GM19395 (cell line): ENCODE measurements around the gene NOL9.
"Not testable (repeated sequence)": the region's sequence is repeated elsewhere in the genome, so short reads cannot be mapped to it uniquely, and the experiment has no call there.

Source experiments
- ATAC-seq: cut with Tn5 transposase; IDR thresholded peaks from one replicate; pipeline ENCODE4 v1.9.1; 2021; ENCODE audit warnings: mild to moderate bottlenecking, moderate library complexity; ENCODE audit not compliant: unreplicated experiment

NOL9 gene

DNA sequence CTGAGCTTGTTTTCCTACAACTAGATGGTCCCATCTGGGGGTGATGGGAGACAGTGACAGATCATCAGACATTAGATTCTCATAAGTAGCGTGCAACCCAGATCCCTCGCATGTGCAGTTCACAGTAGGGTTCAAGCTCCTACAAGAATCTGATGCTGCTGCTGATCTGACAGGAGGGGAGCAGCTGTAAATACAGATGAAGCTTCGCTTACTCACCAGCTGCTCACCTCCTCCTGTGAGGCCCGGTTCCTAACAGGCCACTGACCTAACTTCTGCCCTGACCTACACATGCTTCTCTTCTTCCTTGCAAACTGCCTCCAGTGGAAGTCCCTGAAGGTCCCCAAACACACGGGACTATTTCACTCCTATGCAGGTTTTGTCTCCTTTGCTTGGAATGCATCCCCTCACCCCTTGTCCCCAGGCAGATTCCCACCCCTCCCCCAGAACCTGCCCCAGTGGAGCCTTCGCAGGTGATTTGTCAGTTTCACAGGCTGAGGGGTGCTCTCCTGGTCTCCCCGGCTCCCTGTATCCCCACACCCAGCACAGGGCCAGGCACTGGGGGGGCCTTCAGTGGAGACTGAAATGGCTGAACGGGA, 19.8 kb upstream of the NOL9 start:
- ATAC-seq = no peak

DNA sequence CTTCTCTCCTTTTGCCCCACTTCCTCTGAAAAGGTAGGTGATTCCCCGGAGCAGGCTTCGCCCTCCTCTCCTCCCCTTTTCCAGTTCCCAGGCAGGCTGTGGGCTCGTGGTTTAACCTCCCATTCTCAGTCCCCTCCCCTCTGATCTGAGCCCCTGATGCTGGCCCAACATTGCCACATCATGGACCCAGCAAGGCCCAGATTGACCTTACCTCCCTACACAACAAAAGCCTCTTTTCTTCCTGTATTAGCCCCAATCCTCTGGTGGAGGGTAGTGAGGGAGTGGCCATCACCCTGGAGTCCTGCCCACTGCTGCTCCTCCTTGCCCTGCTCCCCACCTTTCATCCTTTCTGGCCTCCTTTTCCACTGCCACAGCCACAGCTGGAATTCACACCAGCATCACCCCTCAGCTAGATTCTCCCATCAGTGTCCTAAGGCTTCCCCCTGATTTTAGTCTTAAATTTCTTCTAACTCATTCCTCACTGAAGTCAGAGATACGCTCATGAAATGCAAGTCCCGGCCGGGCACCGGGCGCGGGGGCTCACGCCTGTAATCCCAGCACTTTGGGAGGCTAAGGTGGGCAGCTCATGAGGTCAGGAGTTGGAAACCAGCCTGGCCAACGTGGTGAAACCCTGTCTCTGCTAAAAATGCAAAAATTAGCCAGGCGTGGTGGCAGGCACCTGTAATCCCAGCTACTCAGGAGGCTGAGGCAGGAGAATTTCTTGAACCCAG, 18.5 kb upstream of the NOL9 start:
- ATAC-seq = no peak

DNA sequence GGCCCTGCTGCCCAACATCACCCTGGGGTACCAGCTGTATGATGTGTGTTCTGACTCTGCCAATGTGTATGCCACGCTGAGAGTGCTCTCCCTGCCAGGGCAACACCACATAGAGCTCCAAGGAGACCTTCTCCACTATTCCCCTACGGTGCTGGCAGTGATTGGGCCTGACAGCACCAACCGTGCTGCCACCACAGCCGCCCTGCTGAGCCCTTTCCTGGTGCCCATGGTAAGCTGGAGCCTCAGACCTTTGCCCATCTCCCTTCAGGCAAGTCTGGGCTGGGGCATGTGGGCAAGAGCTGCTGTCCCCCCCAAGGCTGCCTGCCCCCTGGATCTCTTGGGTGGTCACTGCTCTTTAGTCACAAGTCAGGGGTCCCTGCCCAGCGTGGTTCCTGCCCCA, 16.7 kb upstream of the NOL9 start:
- no peak for ATAC-seq

DNA sequence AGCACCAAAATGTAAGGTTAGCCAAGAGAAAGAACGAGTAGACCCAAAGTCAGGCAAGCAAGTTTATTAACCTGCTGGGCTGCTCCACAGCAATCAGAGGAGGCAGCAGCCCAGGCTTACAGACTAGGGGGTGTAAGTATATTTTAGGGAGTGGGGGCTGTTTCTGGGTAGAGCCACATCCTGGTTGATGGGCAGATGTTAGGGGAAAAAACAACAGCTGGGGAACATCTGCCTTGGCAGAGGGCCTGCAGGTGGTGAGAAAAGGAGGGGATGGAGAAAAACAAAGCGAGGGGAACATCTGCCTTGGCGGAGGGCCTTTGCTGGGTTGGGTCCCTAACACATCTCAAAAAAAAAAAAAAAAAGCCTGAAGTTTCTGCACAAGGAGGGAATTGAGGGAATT, 15.8 kb upstream of the NOL9 start:
- ATAC-seq = no peak

DNA sequence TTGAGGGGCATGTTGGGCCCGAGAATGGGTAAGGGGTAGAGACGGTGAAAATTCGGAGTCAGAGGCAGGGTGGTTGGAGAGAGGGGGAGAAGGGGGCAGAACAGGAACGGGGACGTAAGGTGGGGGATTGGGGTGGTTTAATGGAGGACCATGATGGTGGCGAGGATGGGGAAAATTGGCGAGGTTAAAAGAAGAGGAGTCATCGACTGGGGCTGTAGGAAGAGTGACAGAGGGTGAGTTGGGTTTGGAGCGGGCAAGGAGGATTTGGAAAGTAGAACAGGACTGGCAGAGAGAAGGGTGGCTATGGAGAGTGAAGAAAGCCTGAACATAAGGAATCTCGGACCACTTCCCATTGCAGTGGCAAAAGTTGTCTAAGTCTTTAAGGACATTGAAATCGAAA, 14.7 kb upstream of the NOL9 start:
- ATAC-seq = no peak

DNA sequence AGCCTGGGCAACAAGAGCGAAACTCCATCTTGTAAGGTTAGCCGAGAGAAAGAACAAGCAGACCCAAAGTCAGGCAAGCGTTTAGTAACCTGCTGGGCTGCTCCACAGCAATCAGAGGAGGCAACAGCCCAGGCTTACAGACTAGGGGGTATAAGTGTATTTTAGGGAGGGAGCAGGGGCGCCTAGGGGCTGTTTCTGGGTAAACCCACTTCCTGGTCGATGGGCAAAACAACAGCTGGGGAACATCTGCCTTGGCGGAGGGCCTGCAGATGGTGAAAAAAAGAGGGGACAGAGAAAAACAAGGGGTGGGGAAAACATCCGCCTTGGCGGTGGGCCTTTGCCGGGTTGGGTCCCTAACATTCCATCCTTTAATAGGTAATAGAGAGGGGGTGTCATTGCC, 6.0 kb upstream of the NOL9 start:
- no peak for ATAC-seq

DNA sequence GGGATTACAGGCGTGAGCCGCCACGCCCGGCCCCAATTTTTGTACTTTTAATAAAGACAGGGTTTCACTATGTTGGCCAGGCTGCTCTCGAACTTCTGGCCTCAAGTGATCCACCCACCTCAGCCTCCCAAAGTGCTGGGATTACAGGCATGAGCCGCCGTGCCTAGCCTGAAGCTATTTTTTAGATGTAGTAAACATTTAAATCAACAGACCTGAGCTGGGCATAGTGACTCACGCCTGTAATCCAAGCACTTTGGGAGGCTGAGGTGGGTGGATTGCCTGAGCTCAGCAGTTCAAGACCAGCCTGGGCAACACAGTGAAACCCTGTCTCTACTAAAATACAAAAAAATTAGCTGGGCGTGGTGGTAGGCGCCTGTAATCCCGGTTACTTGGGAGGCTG, 4.8 kb upstream of the NOL9 start:
- ATAC-seq = not testable (repeated sequence)

DNA sequence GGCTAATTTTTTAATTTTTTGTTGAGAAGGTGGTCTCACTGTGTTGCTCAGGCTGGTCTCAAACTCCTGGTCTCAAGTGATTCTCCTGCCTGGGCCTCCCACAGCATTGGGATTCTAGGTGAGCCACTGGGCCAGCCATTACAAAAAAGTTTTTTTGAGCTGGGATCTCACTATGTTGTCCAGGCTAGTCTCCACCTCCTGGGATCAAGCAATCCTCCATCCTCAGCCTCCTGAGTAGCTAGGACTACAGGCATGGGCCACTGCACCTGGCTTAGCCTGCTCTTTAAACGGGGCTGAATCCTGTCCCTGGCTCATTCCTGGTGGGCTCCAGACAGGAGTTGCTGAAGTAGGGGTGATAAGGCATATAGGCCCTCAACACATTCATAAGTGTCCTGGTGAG, 3.3 kb upstream of the NOL9 start:
- ATAC-seq = no peak

DNA sequence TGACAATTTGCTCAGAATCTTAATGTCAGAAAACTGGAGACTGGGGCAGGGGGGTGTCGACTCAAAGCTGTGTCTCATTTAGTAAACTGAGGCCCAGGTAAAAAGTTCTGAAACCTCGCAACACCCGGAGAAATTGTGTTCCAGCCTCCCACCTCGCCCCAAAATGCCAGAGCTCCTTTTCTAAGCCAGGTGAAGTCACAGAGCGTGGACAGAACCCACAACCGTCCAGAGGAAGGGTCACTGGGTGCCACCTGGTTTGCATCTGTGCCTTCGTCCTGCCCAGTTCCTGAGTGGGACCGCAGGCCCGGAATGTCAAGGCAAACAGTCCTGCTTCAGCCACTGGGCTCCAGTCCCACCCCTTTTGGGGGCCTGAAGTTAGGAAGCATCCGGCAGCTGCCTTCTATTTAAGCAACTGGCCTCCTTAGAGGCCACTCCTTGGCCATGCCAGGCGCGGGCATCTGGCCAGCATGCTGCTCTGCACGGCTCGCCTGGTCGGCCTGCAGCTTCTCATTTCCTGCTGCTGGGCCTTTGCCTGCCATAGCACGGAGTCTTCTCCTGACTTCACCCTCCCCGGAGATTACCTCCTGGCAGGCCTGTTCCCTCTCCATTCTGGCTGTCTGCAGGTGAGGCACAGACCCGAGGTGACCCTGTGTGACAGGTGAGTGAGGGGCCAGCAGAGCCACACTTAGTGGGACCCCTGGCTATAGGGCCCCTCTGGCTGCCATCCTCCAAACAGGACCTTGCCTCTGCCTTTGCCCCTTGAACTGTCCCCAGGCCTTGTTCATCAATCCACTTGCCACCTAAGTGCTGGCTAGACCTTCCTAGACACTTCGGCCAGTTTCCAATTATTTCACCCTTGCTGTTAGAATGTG, 830 bp upstream of the NOL9 start, which contains the start of gene TAS1R1:
Gene TAS1R1 (plus strand): TSS at position 401 of the 872 bp plus-strand sequence. CDS start 67 bp downstream, at position 468.
- ATAC-seq = no peak

DNA sequence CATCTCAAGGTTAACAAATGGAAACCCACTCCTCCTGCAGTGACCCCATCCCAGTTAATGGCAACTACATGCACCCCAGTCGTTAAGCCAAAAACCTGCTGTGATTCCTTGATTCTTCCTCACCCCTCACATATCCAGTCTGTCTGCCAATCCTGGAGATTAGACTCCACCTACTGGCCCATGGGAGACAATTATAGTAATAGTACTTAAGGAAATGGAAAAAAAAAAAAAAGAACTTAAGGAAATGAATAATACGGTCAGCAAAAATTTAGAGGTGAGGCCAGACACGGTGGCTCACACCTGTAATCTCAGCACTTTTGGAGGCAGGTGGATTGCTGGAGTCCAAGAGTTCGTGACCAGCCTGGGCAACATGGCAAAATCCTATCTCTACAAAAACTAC, 7.0 kb downstream of the NOL9 start:
- no peak for ATAC-seq

DNA sequence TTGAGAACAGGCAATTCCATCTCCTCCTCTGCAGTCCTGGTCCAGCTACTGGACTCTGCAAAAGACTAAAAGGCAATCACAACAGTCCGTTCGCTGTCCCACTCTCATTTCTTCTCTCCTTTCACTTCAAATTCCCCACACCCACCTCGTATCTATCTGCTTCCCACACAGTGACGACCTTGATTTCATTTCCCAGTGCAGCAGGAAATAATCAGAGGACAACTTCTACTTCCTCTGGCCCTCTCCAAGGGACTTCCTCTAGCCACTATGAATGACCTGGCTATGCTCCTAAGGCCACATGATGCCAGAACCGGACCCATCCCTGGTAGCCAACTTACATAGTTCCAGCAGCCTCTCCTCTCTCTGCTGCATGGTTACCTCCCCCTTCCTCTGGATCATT, 8.0 kb downstream of the NOL9 start:
- ATAC-seq = no peak

DNA sequence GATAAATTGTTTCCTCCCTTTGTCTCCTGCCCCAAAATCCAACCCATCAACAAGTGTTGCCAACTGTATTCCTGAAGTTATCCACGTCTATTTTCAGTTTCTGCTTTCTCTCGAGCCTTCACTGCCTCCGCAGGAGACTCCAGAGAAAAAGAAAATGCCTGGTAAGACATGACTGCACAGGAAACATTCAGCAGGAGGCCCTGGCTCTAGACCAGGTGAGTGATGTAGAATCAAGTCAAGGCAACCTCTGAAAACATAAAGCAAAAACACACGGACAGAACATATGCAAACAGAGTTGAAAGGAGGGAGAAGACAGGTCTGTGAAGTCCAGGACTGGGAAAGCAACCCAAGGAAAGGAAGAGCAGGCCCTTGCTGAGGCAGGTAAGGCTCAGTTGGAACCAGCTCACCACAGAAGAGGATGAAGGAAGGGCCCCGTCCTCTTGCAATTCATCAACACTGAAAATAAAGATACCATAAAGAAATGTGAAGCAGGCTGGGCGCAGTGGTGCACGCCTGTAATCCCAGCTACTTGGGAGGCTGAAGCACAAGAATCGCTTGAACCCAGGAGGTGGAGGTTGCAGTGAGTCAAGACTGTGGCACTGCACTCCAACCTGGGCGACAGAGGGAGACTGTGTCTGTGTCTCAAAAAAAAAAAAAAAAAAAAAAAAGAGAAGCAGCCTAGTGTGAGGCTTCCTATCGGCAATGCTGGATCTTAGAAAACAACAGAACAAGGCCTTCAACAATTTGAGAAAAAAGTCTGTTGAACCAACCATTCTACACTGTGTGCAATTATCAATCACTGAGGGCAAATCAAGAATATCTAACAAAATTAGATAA, 8.8 kb downstream of the NOL9 start:
- ATAC-seq = no peak

DNA sequence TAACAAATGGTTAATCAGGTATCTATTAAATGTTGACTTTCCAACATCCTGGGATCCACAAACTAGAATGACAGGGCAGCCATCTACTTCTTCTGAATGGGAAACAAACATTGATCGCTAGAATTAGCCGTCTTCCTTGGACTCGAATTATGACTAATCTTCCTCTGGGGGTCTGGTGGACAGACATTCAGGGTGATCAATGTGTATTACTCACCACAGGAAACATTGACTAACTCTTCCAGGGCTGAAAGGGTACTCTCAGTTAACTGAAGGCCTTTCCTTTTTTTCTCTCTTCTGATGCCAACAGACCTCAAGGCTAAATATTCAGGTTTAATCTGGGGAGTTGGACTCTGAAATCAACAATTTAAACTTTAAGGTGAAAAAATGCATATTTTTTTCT, 9.5 kb downstream of the NOL9 start:
- no peak for ATAC-seq

DNA sequence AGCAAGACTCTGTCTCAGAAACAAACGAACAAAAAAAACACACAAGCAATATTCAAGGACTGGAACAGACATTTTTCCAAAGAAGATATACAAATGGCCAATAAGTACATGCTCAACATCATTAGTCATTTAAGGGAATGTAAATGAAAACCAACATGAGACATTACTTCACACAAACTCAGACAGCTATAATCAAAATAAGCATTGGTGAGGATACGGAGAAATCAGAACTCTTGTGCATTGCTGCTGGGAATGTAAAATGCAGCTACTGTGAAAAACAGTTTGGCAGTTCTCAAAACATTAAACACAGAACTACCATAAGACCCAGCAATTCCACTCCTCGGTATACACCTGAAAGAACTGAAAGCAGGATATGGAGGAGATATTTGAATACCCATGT, 15.4 kb downstream of the NOL9 start:
- ATAC-seq = no peak

DNA sequence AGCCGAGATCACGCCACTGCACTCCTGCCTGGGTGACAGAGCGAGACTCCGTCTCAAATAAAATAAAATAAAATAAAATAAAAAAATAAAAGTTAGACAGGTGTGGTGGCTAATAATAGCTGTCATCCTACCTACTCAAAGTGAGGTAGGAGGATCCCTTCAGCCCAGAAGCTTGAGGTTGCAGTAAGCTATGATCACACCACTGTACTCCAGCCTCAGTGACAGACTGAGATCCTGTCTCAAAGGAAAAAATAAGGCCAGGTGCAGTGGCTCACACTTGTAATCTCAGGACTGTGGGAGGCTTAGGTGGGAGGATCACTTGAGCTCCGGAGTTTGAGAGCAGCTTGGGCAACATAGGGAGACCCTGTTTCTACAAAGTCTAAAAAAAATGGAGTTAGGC, 18.0 kb downstream of the NOL9 start:
- no peak for ATAC-seq

DNA sequence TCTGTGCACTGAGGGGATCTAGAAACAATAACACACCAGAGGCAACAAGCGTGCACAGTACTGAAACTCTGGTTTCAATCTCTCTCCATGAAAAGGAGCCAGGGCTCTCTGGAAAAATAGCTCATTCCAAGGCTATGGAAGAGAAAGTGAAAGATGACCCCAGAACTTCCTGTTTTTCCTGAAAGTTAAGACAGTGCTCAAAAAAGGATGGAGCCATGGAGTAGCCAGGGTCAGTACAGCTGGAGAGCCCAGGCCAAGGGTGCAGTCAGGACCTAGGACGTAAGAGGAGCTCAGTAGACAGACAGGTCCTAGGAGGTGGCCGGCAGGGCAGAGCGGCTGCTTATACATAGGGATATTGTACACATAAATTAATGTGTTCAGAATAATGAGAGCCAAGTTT, 19.1 kb downstream of the NOL9 start:
- ATAC-seq = no peak

DNA sequence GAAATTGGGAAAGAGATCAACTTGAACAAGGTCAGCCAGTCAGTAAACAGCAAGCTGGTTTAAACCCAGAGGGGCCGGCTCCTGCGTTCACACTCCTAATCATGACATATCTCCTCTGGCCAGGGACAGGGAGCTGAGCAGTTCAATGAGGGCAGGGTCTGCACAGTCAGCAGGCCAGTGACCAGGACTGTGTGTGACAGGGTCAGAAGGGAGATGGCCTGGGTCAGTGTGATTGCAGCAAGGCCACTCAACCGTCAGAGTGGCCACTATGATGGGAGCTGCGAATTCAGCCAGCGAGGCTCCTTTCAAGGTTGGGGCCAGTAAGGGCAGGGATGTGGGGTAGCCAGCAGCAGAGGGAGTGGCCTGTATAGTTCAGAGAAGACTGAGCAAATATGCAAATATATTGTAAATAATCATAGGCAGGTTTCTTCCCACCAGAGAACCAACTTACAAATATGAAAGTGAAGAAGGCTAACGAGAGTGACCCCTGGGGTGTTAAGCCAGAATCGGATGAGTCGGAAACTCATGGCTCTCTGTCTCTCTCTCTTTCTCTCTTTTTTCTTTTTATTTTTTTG, 20.0 kb downstream of the NOL9 start:
- no peak for ATAC-seq

DNA sequence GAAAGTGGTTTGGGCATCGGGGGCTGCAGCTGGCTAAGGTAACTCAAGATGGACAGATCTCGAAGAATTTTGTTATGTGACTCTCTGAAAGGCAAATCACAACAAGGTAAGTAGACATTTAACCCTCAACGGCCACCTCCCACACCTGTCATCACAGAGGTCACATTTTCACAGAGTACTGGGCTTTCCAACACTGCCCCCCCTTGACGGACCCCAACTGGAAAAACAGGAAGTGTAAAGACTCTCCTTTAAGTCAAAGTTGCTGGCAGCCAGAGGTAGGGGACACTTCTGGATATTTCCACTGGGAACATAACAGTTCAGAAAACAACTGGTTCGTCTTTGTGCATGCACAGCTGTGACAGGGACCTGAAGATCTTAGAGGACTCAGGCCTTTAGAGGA, 22.3 kb downstream of the NOL9 start:
- no peak for ATAC-seq

DNA sequence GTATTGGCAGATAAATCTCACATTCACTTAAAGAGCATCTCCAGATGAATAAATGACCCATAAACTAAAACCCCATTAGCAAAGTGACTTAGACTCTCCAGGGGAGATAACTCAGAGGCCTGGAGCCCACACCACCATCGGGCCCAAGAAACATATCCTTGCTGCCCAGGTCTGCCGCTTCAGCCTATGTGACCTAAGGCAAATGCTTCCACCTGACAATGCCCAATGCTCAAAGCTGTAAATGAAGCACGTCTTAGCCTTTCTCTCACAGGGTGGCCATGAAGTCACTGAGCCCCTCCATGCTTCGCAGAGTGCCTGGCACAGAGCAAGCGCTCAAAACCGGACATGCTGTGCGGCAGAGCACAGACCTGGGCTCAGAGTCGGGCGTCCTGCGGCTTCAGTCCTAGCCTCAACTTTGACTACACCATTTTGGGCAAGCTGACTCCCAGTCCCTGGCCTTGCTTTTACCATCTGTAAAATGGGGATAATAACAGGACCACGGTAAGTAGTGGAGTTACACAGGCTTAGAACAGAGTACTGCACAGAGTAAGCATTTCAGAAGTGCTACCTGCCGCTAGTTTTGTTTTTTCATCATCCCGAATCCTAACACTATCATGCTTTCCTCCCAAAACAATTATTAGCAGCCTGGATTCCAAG, 23.7 kb downstream of the NOL9 start:
- no peak for ATAC-seq

DNA sequence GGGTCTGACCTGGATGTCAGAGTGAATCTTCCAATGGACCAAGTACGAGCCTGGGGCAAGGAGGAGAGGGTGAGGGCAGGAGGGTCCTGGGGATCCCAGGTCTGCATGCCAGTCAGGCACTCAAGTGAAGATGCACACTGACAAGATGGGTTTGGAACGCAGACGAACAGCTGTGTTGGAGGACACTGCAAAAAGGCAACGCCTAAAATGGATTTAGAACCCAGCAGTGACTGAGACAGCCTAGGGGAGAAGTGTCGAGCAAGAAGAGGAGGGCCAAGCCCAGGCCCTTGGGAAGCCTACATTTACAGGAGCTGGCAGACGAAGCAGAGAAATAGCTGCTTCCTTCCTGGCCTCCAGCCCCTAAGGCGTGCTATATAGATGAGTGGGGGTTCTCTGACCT, 25.8 kb downstream of the NOL9 start:
- no peak for ATAC-seq
